GM19438 (cell line): ENCODE measurements around the gene NSF.
"Not testable (repeated sequence)": the region's sequence is repeated elsewhere in the genome, so short reads cannot be mapped to it uniquely, and the experiment has no call there.

Source experiments
- ATAC-seq: cut with Tn5 transposase; IDR thresholded peaks from one replicate; pipeline ENCODE4 v1.9.1; 2021; ENCODE audit warnings: low read depth; ENCODE audit not compliant: unreplicated experiment

The NSF gene

GRCh38 chr17:46696522-46696921, 106.1 kb downstream of the NSF start:
- ATAC-seq = not testable (repeated sequence)

GRCh38 chr17:46699014-46699413, 108.5 kb downstream of the NSF start:
- ATAC-seq = not testable (repeated sequence)

- ATAC-seq = no peak
Observed at GRCh38 chr17:46717999-46718398, 127.5 kb downstream of the NSF start.

- ATAC-seq = no peak
Observed at GRCh38 chr17:46719891-46720290, 129.4 kb downstream of the NSF start.

- no peak for ATAC-seq
Observed at GRCh38 chr17:46720408-46720807, 129.9 kb downstream of the NSF start.

GRCh38 chr17:46722662-46723285, 132.3 kb downstream of the NSF start:
- no peak for ATAC-seq

- ATAC-seq = no peak
Observed at GRCh38 chr17:46726206-46726605, 135.7 kb downstream of the NSF start.

GRCh38 chr17:46727572-46728348, 137.3 kb downstream of the NSF start:
- no peak for ATAC-seq

GRCh38 chr17:46730026-46730425, 139.6 kb downstream of the NSF start:
- ATAC-seq = no peak

- ATAC-seq = no peak
Observed at GRCh38 chr17:46730679-46731078, 140.2 kb downstream of the NSF start.

GRCh38 chr17:46732160-46732559, 141.7 kb downstream of the NSF start:
- ATAC-seq = no peak

- ATAC-seq = no peak
Observed at GRCh38 chr17:46732754-46733398, 142.4 kb downstream of the NSF start.

GRCh38 chr17:46733837-46734475, 143.5 kb downstream of the NSF start:
- ATAC-seq = no peak

GRCh38 chr17:46736100-46736499, 145.6 kb downstream of the NSF start:
- ATAC-seq = no peak

- no peak for ATAC-seq
Observed at GRCh38 chr17:46737326-46737725, 146.9 kb downstream of the NSF start.

- no peak for ATAC-seq
Observed at GRCh38 chr17:46738544-46738943, 148.1 kb downstream of the NSF start.

GRCh38 chr17:46739982-46740381, 149.5 kb downstream of the NSF start:
- ATAC-seq = no peak

- no peak for ATAC-seq
Observed at GRCh38 chr17:46741122-46741730, 150.8 kb downstream of the NSF start.

- no peak for ATAC-seq
Observed at GRCh38 chr17:46742565-46743270, 152.2 kb downstream of the NSF start.

- ATAC-seq = no peak
Observed at GRCh38 chr17:46744441-46744840, 154.0 kb downstream of the NSF start.
